ENCODE measurements around the gene LTK.

Gene LTK

DNA sequence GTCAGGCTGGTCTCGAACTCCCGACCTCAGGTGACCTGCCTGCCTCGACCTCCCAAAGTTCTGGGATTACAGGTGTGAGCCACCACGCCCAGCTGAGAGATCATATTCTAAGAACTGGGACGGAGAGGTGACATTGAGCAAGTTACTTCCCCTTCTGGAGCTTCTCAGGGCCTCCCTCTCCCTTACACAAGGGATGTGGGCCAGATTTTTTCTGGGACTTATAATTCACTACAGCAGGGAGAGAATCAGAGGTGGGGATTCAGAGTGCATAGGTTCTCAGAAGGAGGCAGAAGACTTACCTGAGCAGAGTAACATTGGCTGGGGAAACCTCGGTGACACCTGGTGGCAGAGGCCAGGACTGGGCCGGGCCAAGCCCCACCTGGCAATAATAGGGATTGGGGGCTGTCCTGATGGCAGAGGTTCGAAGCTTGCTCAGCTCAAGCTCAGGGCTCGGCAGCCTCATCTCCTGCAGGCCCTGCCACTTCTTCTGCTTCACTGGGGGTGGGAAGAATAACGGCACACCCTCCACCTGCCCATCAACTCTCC, 6.8 kb downstream of the LTK start:
- DNase-seq (ENCODE audit: extremely low read depth, insufficient read length), result no peak
- Histone ChIP-seq H3K27me3 (replicated peaks; ENCODE audit: control insufficient read depth, insufficient read depth, low read length) (peaks cover 4% of the 10 kb centered on the region), H3K4me3 (replicated peaks; ENCODE audit: low read depth, low read length) (no peak overlapping the region), H3K36me3 (ENCODE audit: control insufficient read depth, insufficient read depth, low read length) (no peaks in the 10 kb centered on the region)
- TF ChIP-seq, protein P1, sequence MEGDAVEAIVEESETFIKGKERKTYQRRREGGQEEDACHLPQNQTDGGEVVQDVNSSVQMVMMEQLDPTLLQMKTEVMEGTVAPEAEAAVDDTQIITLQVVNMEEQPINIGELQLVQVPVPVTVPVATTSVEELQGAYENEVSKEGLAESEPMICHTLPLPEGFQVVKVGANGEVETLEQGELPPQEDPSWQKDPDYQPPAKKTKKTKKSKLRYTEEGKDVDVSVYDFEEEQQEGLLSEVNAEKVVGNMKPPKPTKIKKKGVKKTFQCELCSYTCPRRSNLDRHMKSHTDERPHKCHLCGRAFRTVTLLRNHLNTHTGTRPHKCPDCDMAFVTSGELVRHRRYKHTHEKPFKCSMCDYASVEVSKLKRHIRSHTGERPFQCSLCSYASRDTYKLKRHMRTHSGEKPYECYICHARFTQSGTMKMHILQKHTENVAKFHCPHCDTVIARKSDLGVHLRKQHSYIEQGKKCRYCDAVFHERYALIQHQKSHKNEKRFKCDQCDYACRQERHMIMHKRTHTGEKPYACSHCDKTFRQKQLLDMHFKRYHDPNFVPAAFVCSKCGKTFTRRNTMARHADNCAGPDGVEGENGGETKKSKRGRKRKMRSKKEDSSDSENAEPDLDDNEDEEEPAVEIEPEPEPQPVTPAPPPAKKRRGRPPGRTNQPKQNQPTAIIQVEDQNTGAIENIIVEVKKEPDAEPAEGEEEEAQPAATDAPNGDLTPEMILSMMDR (IDR thresholded peaks at IDR 0.05; ENCODE audit: insufficient read depth, low read length, poor library complexity, severe bottlenecking), result peak; percentile 15

DNA sequence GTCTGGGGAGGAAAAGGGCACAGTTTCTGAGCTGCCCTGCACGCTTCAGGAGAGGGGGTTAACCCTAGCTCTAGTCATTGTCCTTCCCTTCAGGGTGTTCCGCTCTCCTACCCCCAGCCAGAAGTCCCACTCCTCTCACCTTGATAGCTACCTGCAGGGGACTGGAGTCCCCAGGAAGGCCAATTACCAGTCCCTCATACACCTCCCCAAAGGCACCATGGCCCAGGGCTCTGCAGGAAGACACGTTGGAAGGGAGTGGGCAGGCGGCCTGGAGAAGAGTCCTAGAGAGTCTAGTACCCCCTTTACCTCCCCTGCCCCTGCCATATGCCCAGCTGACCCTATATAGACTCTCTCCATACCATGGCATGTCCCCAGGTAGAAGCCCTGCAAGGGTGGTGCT, 7.9 kb downstream of the LTK start:
- peaks cover 4% of the 10 kb centered on the region for H3K27me3 ChIP-seq (replicated peaks; ENCODE audit: control insufficient read depth, insufficient read depth, low read length)
- no peak overlapping the region for H3K4me3 ChIP-seq (replicated peaks; ENCODE audit: low read depth, low read length)
- DNase-seq (ENCODE audit: extremely low read depth, insufficient read length), result no peak
- TF ChIP-seq, protein P1 (IDR thresholded peaks at IDR 0.05; ENCODE audit: insufficient read depth, low read length, poor library complexity, severe bottlenecking), result no peak
- no peaks in the 10 kb centered on the region for H3K36me3 ChIP-seq (ENCODE audit: control insufficient read depth, insufficient read depth, low read length)

DNA sequence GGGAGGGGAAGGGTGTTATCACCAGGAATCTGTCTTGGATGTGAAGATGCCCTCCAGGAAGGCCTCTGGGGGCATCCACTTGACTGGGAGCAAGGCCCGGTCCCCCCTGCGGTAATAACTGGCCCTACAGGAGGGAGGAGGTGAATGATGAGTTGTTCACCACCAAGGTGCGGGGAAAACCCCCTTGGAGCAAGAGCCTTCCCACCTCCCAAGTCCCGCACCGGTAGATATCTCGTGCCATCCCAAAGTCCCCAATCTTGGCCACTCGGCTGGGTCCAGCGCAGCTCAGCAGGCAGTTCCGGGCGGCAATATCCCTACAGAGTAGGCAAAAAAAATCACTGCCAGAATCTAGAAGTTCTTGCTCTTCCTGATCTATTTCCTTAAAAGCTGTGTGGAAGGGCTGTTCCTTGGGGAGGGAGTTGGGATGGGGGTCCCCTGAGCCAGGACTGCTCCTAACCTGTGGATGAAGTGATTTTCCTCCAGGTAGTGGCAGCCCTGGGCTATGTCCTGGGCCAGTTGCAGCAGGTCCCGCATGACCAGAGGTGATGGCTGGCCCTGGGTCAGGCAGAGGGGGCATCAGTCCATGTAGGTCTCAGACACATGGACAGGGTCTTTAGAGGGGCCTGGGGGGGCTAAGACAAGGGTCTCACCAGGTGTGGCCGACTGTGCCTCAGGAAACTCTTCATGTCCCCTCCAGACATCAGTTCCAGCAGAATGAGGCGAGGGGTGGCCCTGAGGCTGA, 8.7 kb downstream of the LTK start:
- Histone ChIP-seq H3K36me3 (ENCODE audit: control insufficient read depth, insufficient read depth, low read length) (no peaks in the 10 kb centered on the region), H3K4me3 (replicated peaks; ENCODE audit: low read depth, low read length) (no peak overlapping the region), H3K27me3 (replicated peaks; ENCODE audit: control insufficient read depth, insufficient read depth, low read length) (peaks cover 4% of the 10 kb centered on the region)
- TF ChIP-seq, protein P1 (IDR thresholded peaks at IDR 0.05; ENCODE audit: insufficient read depth, low read length, poor library complexity, severe bottlenecking), result no peak
- DNase-seq (ENCODE audit: extremely low read depth, insufficient read length), result no peak

DNA sequence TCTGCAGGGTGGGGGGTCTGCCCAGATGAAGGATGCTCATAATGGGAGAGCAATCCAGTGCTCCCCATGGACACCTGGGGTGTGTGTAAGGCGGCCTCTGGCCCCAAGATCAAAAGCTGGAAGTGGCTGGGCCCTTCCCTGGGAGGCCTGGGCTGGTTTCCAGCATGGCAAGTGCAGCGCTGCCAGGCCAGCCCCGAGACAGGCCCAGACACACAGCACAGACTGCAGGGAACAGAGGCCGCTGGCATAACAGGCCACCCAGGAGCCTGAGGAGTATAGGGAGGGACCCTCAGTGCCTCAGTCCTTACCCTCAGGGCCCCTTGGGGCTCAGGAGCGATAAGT, 10.0 kb downstream of the LTK start:
- H3K27me3 ChIP-seq (replicated peaks; ENCODE audit: control insufficient read depth, insufficient read depth, low read length), result peaks cover 4% of the 10 kb centered on the region
- DNase-seq (ENCODE audit: extremely low read depth, insufficient read length), result no peak
- H3K36me3 ChIP-seq (ENCODE audit: control insufficient read depth, insufficient read depth, low read length), result no peaks in the 10 kb centered on the region
- TF ChIP-seq, protein P1 (IDR thresholded peaks at IDR 0.05; ENCODE audit: insufficient read depth, low read length, poor library complexity, severe bottlenecking), result no peak
- H3K4me3 ChIP-seq (replicated peaks; ENCODE audit: low read depth, low read length), result no peak overlapping the region

DNA sequence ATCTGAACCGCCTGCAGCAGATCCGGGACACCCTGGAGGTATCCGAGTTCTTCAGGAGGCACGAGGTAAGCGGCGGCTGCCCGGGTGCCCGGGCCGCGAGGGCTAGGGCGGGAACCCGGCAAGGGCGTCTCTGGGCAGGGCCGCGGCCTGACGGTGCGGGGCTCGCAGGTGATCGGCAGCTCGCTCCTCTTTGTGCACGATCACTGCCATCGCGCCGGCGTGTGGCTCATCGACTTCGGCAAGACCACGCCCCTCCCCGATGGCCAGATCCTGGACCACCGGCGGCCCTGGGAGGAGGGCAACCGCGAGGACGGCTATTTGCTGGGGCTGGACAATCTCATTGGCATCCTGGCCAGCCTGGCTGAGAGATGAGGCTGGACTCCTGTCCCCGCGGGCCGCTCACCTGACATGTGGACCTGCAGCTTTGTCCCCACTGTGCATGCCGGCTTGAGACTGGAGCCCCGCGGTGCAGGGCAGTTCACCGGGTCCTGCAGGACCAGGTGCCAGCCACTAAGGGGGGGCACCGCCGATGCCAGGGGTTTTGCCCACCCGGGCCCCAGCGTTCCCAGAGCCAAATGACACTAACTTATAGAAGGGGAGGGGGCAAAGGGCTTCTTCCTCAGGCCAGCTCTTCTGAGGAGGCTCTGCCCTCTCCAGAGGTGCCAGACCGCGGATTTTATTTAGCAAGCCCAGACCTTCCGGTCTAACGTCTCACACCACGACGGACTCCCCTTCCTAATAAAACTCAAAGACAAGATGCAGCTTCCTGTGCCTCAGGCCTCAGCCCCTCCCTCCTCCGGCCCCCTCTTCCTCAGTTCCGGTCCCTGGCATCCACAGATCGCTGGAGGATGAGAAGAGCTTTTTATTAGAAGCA, 10.6 kb downstream of the LTK start:
- Histone ChIP-seq H3K27me3 (replicated peaks; ENCODE audit: control insufficient read depth, insufficient read depth, low read length) (peaks cover 4% of the 10 kb centered on the region), H3K4me3 (replicated peaks; ENCODE audit: low read depth, low read length) (no peak overlapping the region), H3K36me3 (ENCODE audit: control insufficient read depth, insufficient read depth, low read length) (no peaks in the 10 kb centered on the region)
- TF ChIP-seq, protein P1 (IDR thresholded peaks at IDR 0.05; ENCODE audit: insufficient read depth, low read length, poor library complexity, severe bottlenecking), result no peak
- DNase-seq (ENCODE audit: extremely low read depth, insufficient read length), result no peak
